ENCODE measurements around the gene ZNF708.
"Not testable (repeated sequence)": the region's sequence is repeated elsewhere in the genome, so short reads cannot be mapped to it uniquely, and the experiment has no call there.

Gene ZNF708

DNA sequence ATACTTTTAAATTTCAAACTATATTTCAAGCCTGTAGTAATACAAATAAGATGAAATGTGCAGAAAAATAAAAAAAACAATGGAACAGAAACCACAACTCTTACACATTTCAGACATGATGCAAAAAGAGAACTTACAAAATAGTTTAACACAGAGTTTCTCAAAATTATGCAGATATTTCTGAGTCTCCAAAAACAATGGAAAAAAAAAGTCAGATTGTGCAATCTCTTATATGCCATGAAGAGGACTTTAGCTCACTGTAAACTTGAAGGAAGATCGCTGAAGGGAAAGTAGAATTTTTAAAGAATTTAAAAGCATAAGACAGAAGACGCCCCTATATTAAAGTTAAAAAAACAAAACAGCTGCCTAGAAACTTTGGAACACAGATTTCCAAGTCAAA, 20.4 kb downstream of the ZNF708 start:
- no peak for DNase-seq (ENCODE audit: low read depth)
- TF ChIP-seq, protein P1, sequence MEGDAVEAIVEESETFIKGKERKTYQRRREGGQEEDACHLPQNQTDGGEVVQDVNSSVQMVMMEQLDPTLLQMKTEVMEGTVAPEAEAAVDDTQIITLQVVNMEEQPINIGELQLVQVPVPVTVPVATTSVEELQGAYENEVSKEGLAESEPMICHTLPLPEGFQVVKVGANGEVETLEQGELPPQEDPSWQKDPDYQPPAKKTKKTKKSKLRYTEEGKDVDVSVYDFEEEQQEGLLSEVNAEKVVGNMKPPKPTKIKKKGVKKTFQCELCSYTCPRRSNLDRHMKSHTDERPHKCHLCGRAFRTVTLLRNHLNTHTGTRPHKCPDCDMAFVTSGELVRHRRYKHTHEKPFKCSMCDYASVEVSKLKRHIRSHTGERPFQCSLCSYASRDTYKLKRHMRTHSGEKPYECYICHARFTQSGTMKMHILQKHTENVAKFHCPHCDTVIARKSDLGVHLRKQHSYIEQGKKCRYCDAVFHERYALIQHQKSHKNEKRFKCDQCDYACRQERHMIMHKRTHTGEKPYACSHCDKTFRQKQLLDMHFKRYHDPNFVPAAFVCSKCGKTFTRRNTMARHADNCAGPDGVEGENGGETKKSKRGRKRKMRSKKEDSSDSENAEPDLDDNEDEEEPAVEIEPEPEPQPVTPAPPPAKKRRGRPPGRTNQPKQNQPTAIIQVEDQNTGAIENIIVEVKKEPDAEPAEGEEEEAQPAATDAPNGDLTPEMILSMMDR (conservative IDR thresholded peaks at IDR 0.05; ENCODE audit: low read depth, low read length): no peak
- no peak overlapping the region for H3K4me3 ChIP-seq (ENCODE audit: low read depth, low read length)

DNA sequence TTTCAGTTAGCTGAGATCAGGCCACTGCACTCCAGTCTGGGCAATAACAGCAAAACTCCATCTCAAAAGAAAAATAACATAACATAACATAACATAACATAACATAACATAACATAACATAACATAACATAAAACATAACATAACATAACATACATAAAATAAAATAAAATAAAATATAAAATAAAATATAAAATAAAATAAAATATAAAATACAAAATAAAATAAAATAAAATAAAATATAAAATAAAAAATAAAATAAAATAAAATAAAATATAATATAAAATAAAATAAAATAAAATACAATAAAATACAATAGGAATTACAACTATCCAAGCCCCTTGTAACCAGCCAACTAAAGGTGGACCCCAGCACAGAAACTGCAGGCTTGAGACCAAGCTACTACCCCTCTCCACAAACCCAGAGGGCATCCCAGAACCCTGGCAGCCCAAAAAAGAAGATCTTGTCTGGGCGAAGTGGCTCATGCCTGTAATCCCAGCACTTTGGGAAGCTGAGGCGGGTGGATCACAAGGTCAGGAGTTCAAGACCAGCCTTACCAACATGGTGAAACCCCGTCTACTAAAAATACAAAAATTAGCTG, 22.2 kb downstream of the ZNF708 start:
- DNase-seq (ENCODE audit: low read depth); H3K4me3 ChIP-seq (ENCODE audit: low read depth, low read length): not testable (repeated sequence)

DNA sequence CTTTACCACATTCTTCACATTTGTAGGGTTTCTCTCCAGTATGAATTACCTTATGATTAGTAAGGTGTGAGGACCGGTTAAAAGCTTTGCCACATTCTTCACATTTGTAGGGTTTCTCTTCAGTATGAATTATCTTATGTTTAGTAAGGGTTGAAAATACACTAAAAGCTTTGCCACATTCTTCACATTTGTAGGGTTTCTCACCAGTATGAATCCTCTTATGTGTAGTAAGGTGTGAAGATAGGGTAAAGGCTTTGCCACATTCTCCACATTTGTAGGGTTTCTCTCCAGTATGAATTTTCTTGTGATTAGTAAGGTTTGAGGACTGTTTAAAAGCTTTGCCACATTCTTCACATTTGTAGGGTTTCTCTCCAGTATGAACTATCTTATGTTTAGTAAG, 35.4 kb downstream of the ZNF708 start:
- not testable (repeated sequence) for DNase-seq (ENCODE audit: low read depth); H3K4me3 ChIP-seq (ENCODE audit: low read depth, low read length)

DNA sequence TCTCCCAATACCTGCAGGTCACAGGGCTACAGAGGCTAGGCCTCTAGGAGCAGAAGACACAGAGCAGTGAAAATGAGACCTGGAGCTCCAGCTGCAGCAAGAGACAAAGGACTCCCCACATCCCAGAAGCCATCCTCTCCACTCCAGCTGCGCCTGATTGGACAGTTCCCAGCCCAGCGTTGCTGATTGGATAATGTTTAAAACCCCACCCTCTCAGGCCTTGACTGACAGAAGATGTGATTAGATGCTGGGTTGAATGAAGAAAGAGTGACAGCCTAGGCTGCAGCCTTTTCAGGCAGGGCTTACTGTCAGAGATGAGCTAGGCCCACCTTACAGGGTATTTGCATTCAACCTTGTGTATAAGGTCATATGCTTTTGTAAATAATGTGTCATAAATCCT, 59.4 kb downstream of the ZNF708 start:
- TF ChIP-seq, protein P1 (conservative IDR thresholded peaks at IDR 0.05; ENCODE audit: low read depth, low read length): no peak
- H3K4me3 ChIP-seq (ENCODE audit: low read depth, low read length): no peak overlapping the region
- DNase-seq (ENCODE audit: low read depth): no peak

DNA sequence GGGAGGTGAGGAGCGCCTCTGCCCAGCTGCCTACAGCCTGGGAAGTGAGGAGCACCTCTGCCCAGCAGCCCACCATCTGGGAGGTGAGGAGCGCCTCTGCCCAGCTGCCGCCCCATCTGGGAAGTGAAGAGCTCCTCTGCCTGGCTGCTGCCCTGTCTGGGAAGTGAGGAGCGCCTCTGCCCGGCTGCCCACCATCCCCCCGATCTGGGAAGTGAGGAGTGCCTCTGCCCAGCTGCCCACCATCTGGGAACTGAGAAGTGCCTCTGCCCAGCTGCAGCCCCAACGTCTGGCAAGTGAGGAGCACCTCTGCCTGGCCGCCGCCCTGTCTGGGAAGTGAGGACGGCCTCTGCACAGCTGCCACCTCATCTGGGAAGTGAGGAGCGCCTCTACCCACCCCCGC, 64.3 kb downstream of the ZNF708 start:
- no peak overlapping the region for H3K4me3 ChIP-seq (ENCODE audit: low read depth, low read length)
- no peak for DNase-seq (ENCODE audit: low read depth)
- TF ChIP-seq, protein P1 (conservative IDR thresholded peaks at IDR 0.05; ENCODE audit: low read depth, low read length): no peak

DNA sequence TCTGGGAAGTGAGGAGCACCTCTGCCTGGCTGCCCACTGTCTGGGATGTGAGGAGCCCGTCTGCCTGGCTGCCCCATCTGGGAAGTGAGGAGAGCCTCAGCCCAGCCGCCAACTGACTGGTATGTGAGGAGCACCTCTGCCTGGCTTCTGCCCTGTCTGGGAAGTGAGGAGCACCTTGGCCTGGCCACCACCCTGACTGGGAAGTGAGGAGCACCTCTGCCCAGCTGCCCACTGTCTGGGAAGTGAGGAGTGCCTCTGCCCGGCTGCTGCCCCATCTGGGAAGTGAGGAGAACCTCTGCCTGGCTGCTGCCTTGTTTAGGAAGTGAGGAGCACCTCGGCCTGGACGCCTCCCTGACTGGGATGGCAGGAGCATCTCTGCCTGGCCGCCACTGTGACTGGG, 64.8 kb downstream of the ZNF708 start:
- TF ChIP-seq, protein P1 (conservative IDR thresholded peaks at IDR 0.05; ENCODE audit: low read depth, low read length): no peak
- H3K4me3 ChIP-seq (ENCODE audit: low read depth, low read length): no peak overlapping the region
- DNase-seq (ENCODE audit: low read depth): no peak

DNA sequence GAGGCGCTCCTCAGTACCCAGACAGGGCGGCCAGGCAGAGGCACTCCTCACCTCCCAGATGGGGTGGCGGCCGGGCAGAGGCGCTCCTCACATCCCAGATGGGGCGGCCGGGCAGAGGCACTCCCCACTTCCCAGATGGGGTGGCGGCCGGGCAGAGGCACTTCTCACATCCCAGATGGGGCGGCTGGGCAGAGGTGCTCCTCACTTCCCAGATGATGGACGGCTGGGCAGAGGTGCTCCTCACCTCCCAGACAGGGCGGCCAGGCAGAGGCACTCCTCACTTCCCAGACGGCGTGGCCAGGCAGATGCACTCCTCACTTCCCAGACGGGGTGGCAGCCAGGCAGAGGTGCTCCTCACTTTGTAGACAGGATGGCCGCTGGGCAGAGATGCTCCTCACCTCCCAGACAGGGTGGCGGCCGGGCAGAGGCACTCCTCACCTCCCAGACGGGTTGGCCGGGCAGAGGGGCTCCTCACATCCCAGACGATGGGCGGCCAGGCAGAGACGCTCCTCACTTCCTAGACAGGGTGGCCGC, 68.3 kb downstream of the ZNF708 start:
- H3K4me3 ChIP-seq (ENCODE audit: low read depth, low read length); DNase-seq (ENCODE audit: low read depth): not testable (repeated sequence)

DNA sequence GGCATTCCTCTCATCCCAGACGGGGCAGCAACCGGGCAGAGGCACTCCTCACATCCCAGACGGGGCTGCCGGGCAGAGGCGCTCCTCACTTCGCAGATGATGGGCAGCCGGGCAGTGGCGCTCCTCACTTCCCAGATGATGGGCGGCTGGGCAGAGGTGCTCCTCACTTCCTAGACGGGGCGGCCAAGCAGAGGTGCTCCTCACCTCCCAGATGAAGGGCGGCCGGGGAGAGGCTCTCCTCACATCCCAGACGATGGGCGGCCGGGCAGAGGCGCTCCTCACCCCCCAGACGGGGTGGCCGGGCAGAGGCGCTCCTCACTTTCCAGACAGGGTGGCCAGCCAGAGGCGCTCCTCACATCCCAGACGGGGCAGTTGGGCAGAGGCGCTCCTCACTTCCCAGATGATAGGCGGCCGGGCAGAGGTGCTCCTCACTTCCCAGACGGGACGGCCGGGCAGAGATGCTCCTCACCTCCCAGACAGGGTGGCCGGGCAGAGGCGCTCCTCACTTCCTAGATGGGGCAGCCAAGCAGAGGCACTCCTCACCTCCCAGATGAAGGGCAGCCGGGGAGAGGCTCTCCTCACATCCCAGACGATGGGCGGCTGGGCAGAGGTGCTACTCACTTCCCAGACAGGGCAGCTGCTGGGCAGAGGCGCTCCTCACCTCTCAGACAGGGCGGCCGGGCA, 68.9 kb downstream of the ZNF708 start:
- no peak for DNase-seq (ENCODE audit: low read depth)
- TF ChIP-seq, protein P1 (conservative IDR thresholded peaks at IDR 0.05; ENCODE audit: low read depth, low read length): no peak
- no peak overlapping the region for H3K4me3 ChIP-seq (ENCODE audit: low read depth, low read length)

DNA sequence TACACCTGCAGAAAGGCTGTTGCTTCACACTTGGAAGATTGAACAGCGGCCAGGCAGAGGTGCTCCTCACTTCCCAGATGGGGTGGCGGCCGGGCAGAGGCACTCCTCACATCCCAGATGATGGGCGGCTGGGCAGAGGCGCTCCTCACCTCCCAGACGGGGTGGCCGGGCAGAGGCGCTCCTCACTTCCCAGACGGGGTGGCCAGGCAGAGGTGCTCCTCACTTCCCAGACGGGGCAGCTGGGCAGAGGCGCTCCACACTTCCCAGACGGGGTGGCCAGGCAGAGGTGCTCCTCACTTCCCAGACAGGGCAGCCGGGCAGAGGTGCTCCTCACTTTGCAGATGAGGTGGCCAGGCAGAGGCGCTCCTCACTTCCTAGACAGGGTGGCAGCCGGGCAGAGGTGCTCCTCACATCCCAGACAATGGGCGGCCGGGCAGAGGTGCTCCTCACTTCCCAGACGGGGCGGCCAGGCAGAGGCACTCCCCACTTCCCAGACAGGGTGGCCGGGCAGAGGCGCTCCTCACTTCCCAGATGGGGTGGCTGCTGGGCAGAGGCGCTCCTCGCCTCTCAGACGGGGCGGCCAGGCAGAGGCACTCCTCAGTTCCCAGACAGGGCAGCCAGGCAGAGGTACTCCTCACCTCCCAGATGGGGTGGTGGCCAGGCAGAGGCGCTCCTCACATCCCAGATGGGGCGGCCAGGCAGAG, 69.6 kb downstream of the ZNF708 start:
- not testable (repeated sequence) for DNase-seq (ENCODE audit: low read depth); H3K4me3 ChIP-seq (ENCODE audit: low read depth, low read length)

Measured in choroid plexus epithelial cell (primary cell).